ENCODE results near the gene DPP10. TPM values are rescaled to one million over a fixed set of nuclear protein-coding genes. Genes with fewer than 3 reads are reported as not detected.

DPP10 gene
- total and polyA plus RNA-seq, 10 of the 15 experiments (the other 5 are each of a cell fraction or from before 2014, with no cell fraction given) = not detected

DNA sequence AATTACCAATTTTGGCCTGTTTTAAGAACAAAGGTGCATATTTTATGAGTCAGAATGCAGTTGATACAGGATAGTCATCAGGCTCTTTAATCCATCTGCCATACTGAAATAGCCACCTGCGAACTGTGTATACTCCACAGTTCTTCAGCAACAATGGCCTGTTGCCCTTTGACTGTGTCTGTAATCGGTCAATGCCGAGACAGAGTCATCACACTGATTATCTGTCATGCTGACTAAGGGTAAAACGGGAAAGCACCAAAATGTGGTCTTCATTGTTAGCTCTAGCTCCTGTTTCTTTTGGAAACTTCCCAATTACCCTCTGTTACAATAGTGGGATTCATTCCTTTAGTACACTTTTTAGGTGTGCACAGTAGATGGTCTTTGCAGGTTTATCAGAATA lies 871.7 kb downstream of the DPP10 start (continued):
- TF ChIP-seq RELB (IDR thresholded peaks at IDR 0.05; ENCODE audit: low read depth) (no peak), CHD4 (IDR thresholded peaks at IDR 0.05) (no peak), FOXK2 (IDR thresholded peaks at IDR 0.05) (no peak), BACH1 (IDR thresholded peaks at IDR 0.05; ENCODE audit: borderline replicate concordance) (no peak)

- ChIA-PET POLR2A (no interaction called here), RAD21 (ENCODE audit: unreplicated experiment) (no interaction called here), SMC1A (ENCODE audit: uncharacterized antibody, unreplicated experiment) (no interaction called here), CTCF (no interaction called here)
- Histone ChIP-seq H3K36me3 (ENCODE audit: control insufficient read depth in 2 of 2, insufficient read depth in 2 of 2, low read length in 1 of 2) (no peaks in the 10 kb centered on the region), H2AFZ (ENCODE audit: control insufficient read depth, low read depth, low read length) (no peak overlapping the region), H3K4me1 (ENCODE audit: control insufficient read depth, insufficient read depth, low read length) (no peaks in the 10 kb centered on the region), H3K9ac (ENCODE audit: control insufficient read depth, insufficient read depth, low read length) (no peak overlapping the region), H3K27ac (ENCODE audit: control insufficient read depth, insufficient read depth) (no peak overlapping the region), H3K9me3 (replicated peaks; ENCODE audit: control insufficient read depth, insufficient read depth, low read length) (no peaks in the 10 kb centered on the region), H3K27me3 (replicated peaks in 1 of 2; ENCODE audit: control insufficient read depth in 2 of 2, insufficient read depth in 2 of 2, low read length in 1 of 2) (no peaks in the 10 kb centered on the region), H3K4me2 (ENCODE audit: control insufficient read depth, insufficient read depth) (no peak overlapping the region), H3K4me3 (no peak overlapping the region), H3K79me2 (ENCODE audit: control insufficient read depth, insufficient read depth, low read length) (no peaks in the 10 kb centered on the region), H4K20me1 (ENCODE audit: control insufficient read depth, insufficient read depth) (no peaks in the 10 kb centered on the region)
- no TSS peak for BruUV-seq (replicated peaks)
- intact Hi-C loops (cut with micrococcal nuclease; ENCODE audit: unreplicated experiment) = no loop called here
- TF ChIP-seq HDGF (IDR thresholded peaks at IDR 0.05) (no peak), RCOR1 (conservative IDR thresholded peaks at IDR 0.05; ENCODE audit: low read depth, low read length) (no peak), ETV6 (conservative IDR thresholded peaks at IDR 0.05 in 1 of 2, IDR thresholded peaks at IDR 0.05 in 1 of 2; ENCODE audit: borderline replicate concordance in 1 of 2, low read depth in 1 of 2) (no peak), FOS (IDR thresholded peaks at IDR 0.05; ENCODE audit: borderline replicate concordance, extremely low read depth, insufficient read length) (no peak), PAX5 (IDR thresholded peaks at IDR 0.05; ENCODE audit: borderline replicate concordance, low read depth, low read length) (no peak), SREBF2 (IDR thresholded peaks at IDR 0.05; ENCODE audit: low read length) (no peak), TCF3 (IDR thresholded peaks at IDR 0.05; ENCODE audit: borderline replicate concordance, insufficient read depth, low read depth, low read length) (no peak), RUNX3 (IDR thresholded peaks at IDR 0.05; ENCODE audit: low read length) (no peak)
- TF ChIP-seq, protein P1, sequence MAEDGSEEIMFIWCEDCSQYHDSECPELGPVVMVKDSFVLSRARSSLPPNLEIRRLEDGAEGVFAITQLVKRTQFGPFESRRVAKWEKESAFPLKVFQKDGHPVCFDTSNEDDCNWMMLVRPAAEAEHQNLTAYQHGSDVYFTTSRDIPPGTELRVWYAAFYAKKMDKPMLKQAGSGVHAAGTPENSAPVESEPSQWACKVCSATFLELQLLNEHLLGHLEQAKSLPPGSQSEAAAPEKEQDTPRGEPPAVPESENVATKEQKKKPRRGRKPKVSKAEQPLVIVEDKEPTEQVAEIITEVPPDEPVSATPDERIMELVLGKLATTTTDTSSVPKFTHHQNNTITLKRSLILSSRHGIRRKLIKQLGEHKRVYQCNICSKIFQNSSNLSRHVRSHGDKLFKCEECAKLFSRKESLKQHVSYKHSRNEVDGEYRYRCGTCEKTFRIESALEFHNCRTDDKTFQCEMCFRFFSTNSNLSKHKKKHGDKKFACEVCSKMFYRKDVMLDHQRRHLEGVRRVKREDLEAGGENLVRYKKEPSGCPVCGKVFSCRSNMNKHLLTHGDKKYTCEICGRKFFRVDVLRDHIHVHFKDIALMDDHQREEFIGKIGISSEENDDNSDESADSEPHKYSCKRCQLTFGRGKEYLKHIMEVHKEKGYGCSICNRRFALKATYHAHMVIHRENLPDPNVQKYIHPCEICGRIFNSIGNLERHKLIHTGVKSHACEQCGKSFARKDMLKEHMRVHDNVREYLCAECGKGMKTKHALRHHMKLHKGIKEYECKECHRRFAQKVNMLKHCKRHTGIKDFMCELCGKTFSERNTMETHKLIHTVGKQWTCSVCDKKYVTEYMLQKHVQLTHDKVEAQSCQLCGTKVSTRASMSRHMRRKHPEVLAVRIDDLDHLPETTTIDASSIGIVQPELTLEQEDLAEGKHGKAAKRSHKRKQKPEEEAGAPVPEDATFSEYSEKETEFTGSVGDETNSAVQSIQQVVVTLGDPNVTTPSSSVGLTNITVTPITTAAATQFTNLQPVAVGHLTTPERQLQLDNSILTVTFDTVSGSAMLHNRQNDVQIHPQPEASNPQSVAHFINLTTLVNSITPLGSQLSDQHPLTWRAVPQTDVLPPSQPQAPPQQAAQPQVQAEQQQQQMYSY (CRISPR knock-in tag; IDR thresholded peaks at IDR 0.05) = no peak
- FAIRE-seq = no peak
- in situ Hi-C loops (cut with MboI) = no loop called here
- WGBS (ENCODE audit: insufficient coverage, insufficient replicate concordance, low lambda C conversion rate, missing lambda C conversion rate) = 7% methylated on average over 1 of the region's 1 CpG
- ATAC-seq = no peak
- no peak for DNase-seq (ENCODE audit: low read depth, low spot score)
These were observed 884.6 kb downstream of the DPP10 start for GRCh38 chr2:115327061-115327460.

Measured in GM12878 (cell line).